Neural progenitor cell (in vitro differentiated cells): ENCODE results near the gene SCARF2. TPM values are rescaled to one million over a fixed set of nuclear protein-coding genes. Genes with fewer than 3 reads are reported as not detected.
A peak's percentile ranks its signal among the peaks of the same experiment; 100 is the strongest.

Source experiments
- DNase-seq: peaks from one replicate; pipeline ENCODE4 v3.0.0-alpha.2; 2016; ENCODE audit warnings: low spot score
- H2AFZ ChIP-seq: fragments of 200-600 bp; sonication (generic); replicated peaks from 2 replicates; pipeline ENCODE4 v1.6.1; 2016; ENCODE audit warnings: antibody characterized with exemption
- H3F3A ChIP-seq: fragments of 200-600 bp; sonication (generic); 2 replicates; pipeline ENCODE4 v1.6.1; 2016; ENCODE audit warnings: antibody characterized with exemption, low read depth
- H3K27ac ChIP-seq: fragments of 200-600 bp; sonication (generic); 2 replicates; pipeline ENCODE4 v1.5.1; 2016; ENCODE audit warnings: mild to moderate bottlenecking
- H3K27me3 ChIP-seq: fragments of 200-600 bp; sonication (generic); 2 replicates; pipeline ENCODE4 v1.6.1; 2016; ENCODE audit warnings: mild to moderate bottlenecking, moderate library complexity
- H3K36me3 ChIP-seq: fragments of 200-600 bp; sonication (generic); 2 replicates; pipeline ENCODE4 v1.5.1; 2016
- H3K4me1 ChIP-seq: fragments of 200-600 bp; sonication (generic); 2 replicates; pipeline ENCODE4 v1.6.1; 2016; ENCODE audit warnings: mixed run types
- H3K4me2 ChIP-seq: fragments of 200-600 bp; sonication (generic); 2 replicates; pipeline ENCODE4 v1.6.1; 2016
- H3K4me3 ChIP-seq: fragments of 200-600 bp; sonication (generic); 2 replicates; pipeline ENCODE4 v1.5.1; 2016
- H3K79me2 ChIP-seq: fragments of 200-600 bp; sonication (generic); 2 replicates; pipeline ENCODE4 v1.6.1; 2016; ENCODE audit warnings: low read depth
- H3K9ac ChIP-seq: fragments of 200-600 bp; sonication (generic); 2 replicates; pipeline ENCODE4 v1.6.1; 2016
- H3K9me3 ChIP-seq: fragments of 200-600 bp; sonication (generic); 2 replicates; pipeline ENCODE4 v1.5.1; 2016; ENCODE audit warnings: low read depth
- H4K20me1 ChIP-seq: fragments of 200-600 bp; sonication (generic); 2 replicates; pipeline ENCODE4 v1.6.1; 2016; ENCODE audit warnings: low read depth
- H3K27ac Mint-ChIP-seq: 3 replicates; pipeline ENCODE4 v1.8.0; 2021; ENCODE audit warnings: mixed read lengths
- H3K27me3 Mint-ChIP-seq: 2 replicates; pipeline ENCODE4 v1.8.0; 2022; ENCODE audit warnings: low read depth, mild to moderate bottlenecking, inconsistent platforms, moderate library complexity, mixed read lengths; ENCODE audit not compliant: insufficient read depth
- H3K36me3 Mint-ChIP-seq: 3 replicates; pipeline ENCODE4 v1.8.0; 2021; ENCODE audit warnings: mixed read lengths
- H3K4me1 Mint-ChIP-seq: 3 replicates; pipeline ENCODE4 v1.8.0; 2021; ENCODE audit warnings: mixed read lengths
- H3K4me3 Mint-ChIP-seq: 3 replicates; pipeline ENCODE4 v1.8.0; 2021; ENCODE audit warnings: mild to moderate bottlenecking, moderate library complexity, mixed read lengths
- H3K9me3 Mint-ChIP-seq: 3 replicates; pipeline ENCODE4 v1.8.0; 2020; ENCODE audit warnings: mixed read lengths
- EZH2 ChIP-seq: fragments of 200-600 bp; sonication (generic); IDR thresholded peaks from 2 replicates; pipeline ENCODE4 v1.6.1; 2017; ENCODE audit warnings: antibody characterized with exemption, mild to moderate bottlenecking, moderate library complexity
- EZH2phosphoT487 ChIP-seq: fragments of 200-600 bp; sonication (generic); IDR thresholded peaks from 2 replicates; pipeline ENCODE4 v1.6.1; 2017; ENCODE audit warnings: antibody characterized with exemption
- total RNA-seq: library from RNA; depleted of rRNA; stranded (reverse); fragments of >200 nt; gene quantifications from 2 replicates; pipeline ENCODE4 v1.2.3, GENCODE V29; 2015; ENCODE audit warnings: low replicate concordance
- TF ChIP-seq, protein P1 (sequence below): fragments of 200-600 bp; sonication (generic); IDR thresholded peaks from 2 replicates; pipeline ENCODE4 v1.5.1; 2017; ENCODE audit warnings: antibody characterized with exemption, mild to moderate bottlenecking

The SCARF2 gene
- total RNA-seq, 1 donor from 2014 or later = 0.22 TPM

DNA sequence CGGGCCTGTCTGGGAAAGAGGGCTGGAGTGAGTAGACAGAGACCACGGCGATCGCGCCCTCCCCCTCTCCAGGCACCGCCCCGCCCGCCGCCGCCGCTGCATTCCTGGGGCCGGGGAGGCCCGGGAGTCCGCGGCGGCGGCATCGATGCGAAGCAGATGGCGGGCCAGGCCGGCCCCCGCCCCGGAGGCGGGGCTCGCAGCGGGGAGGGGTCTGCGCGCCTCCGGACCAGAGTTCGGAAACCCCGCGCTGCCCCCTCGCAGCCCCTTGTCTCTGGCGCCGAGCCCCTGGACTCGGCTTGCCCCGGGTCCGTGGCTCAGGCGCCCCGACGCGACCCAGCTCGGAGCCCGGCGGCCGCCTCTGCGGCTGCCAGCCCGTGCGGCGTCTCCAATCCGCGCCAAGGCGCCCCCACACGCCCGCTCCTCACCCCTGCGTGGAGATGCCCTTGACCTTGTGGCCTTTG lies 1.3 kb downstream of the SCARF2 start:
- no peaks in the 10 kb centered on the region for H3K9me3 Mint-ChIP-seq
- H3K9me3 ChIP-seq = no peaks in the 10 kb centered on the region
- H3K9ac ChIP-seq = no peak overlapping the region
- H4K20me1 ChIP-seq = peaks cover 80% of the 10 kb centered on the region
- H3K4me1 Mint-ChIP-seq = peaks cover 26% of the 10 kb centered on the region
- H3K36me3 Mint-ChIP-seq = peaks cover 6% of the 10 kb centered on the region
- H2AFZ ChIP-seq = no peak overlapping the region
- H3K4me2 ChIP-seq = peak overlapping the region; percentile 89
- H3F3A ChIP-seq = peaks cover 20% of the 10 kb centered on the region
- TF ChIP-seq, protein P1, sequence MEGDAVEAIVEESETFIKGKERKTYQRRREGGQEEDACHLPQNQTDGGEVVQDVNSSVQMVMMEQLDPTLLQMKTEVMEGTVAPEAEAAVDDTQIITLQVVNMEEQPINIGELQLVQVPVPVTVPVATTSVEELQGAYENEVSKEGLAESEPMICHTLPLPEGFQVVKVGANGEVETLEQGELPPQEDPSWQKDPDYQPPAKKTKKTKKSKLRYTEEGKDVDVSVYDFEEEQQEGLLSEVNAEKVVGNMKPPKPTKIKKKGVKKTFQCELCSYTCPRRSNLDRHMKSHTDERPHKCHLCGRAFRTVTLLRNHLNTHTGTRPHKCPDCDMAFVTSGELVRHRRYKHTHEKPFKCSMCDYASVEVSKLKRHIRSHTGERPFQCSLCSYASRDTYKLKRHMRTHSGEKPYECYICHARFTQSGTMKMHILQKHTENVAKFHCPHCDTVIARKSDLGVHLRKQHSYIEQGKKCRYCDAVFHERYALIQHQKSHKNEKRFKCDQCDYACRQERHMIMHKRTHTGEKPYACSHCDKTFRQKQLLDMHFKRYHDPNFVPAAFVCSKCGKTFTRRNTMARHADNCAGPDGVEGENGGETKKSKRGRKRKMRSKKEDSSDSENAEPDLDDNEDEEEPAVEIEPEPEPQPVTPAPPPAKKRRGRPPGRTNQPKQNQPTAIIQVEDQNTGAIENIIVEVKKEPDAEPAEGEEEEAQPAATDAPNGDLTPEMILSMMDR = no peak
- TF ChIP-seq EZH2 (no peak), EZH2phosphoT487 (no peak)
- H3K27me3 Mint-ChIP-seq = peaks cover 32% of the 10 kb centered on the region
- peak; percentile 85 for DNase-seq
- H3K27ac Mint-ChIP-seq = no peak overlapping the region
- no peaks in the 10 kb centered on the region for H3K4me1 ChIP-seq
- H3K4me3 Mint-ChIP-seq = peak overlapping the region; percentile 90
- peaks cover 92% of the 10 kb centered on the region for H3K27me3 ChIP-seq
- no peaks in the 10 kb centered on the region for H3K79me2 ChIP-seq
- H3K27ac ChIP-seq = no peak overlapping the region
- H3K36me3 ChIP-seq = no peaks in the 10 kb centered on the region
- peak overlapping the region; percentile 54 for H3K4me3 ChIP-seq

DNA sequence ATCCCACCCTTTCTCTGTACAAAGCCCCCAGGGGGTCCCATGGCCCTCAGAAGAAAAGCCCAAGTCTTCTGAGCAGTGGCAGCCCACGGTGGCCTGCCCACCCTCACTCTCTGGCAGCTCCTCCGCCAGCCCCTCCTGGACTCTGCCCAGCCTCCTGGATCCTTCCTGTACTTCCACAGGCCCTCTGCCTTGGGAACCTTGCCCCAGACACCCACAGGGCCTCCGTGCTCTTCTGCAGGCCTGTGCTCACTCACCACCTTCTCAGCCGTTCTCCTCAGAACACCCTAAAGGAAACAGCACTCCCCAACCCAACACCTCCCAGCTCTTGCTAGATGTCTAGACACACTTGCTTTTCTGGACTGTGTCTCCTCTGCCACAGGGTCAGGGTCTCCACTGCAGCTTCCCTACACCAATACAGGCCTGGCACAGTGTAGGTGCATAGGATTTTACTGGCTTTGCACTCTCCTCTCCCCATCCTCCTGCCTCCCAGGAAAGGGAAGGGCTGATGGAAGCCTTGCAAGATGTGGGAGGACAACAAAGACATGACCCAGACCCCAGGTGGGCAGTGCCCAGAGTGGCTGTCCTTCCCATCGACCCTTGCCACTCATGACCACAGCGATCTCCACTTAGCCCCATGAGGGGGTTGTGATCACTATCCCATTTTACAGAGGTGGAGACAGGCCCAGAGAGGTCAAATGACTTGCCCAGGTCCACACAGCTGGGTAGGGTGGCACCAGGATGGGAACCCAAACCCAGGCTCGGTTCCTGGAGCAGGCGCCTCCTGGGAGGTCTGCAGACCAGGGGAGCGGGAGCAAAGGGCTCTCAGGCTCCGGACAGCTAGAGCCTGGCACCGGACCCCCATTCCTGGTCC lies 2.0 kb downstream of the SCARF2 start:
- Mint-ChIP-seq H3K4me1 (peaks cover 26% of the 10 kb centered on the region), H3K27me3 (peaks cover 32% of the 10 kb centered on the region), H3K27ac (no peak overlapping the region), H3K36me3 (peaks cover 5% of the 10 kb centered on the region), H3K4me3 (peak overlapping the region; percentile 78), H3K9me3 (no peaks in the 10 kb centered on the region)
- TF ChIP-seq EZH2 (no peak), EZH2phosphoT487 (no peak)
- TF ChIP-seq, protein P1 = no peak
- H3K36me3 ChIP-seq = no peaks in the 10 kb centered on the region
- peaks cover 20% of the 10 kb centered on the region for H3F3A ChIP-seq
- DNase-seq = no peak
- H3K4me2 ChIP-seq = peak overlapping the region; percentile 89
- peaks cover 84% of the 10 kb centered on the region for H4K20me1 ChIP-seq
- H2AFZ ChIP-seq = no peak overlapping the region
- no peak overlapping the region for H3K9ac ChIP-seq
- peak overlapping the region; percentile 54 for H3K4me3 ChIP-seq
- no peaks in the 10 kb centered on the region for H3K9me3 ChIP-seq
- H3K4me1 ChIP-seq = no peaks in the 10 kb centered on the region
- H3K27me3 ChIP-seq = peaks cover 99% of the 10 kb centered on the region
- no peaks in the 10 kb centered on the region for H3K79me2 ChIP-seq
- H3K27ac ChIP-seq = no peak overlapping the region

DNA sequence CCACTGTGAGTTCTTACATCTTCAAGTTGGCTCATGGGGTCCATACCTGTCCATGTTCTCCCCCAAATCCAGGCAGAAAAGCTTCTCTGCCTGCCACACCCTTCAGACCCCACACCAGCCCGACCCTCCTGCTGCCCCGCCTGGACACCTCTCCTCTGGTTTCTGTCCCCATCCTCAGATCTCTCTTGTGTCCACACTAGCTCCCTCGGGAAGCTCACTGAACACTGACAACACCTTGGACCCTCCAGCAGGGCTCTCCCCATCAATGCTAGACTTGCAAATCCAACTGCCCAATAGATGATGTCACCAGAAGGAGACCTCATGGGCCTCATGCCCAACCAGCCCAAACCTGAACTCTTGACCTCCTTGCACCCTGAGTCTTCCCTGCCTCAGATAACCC lies 2.9 kb downstream of the SCARF2 start:
- Histone ChIP-seq H4K20me1 (peaks cover 89% of the 10 kb centered on the region), H3F3A (peaks cover 20% of the 10 kb centered on the region), H3K9ac (no peak overlapping the region), H3K9me3 (no peaks in the 10 kb centered on the region), H3K4me1 (no peaks in the 10 kb centered on the region), H3K27me3 (peaks cover 100% of the 10 kb centered on the region), H3K4me3 (no peak overlapping the region), H3K36me3 (no peaks in the 10 kb centered on the region), H3K27ac (no peak overlapping the region), H3K79me2 (no peaks in the 10 kb centered on the region), H2AFZ (no peak overlapping the region), H3K4me2 (no peak overlapping the region)
- Mint-ChIP-seq H3K27ac (no peak overlapping the region), H3K27me3 (peaks cover 40% of the 10 kb centered on the region), H3K4me3 (peak overlapping the region; percentile 78), H3K9me3 (no peaks in the 10 kb centered on the region), H3K4me1 (peaks cover 26% of the 10 kb centered on the region), H3K36me3 (peaks cover 2% of the 10 kb centered on the region)
- DNase-seq = no peak
- TF ChIP-seq EZH2phosphoT487 (no peak), EZH2 (no peak)
- TF ChIP-seq, protein P1 = no peak
